Measurements from ENCODE around the gene GPR61.

Gene GPR61

DNA sequence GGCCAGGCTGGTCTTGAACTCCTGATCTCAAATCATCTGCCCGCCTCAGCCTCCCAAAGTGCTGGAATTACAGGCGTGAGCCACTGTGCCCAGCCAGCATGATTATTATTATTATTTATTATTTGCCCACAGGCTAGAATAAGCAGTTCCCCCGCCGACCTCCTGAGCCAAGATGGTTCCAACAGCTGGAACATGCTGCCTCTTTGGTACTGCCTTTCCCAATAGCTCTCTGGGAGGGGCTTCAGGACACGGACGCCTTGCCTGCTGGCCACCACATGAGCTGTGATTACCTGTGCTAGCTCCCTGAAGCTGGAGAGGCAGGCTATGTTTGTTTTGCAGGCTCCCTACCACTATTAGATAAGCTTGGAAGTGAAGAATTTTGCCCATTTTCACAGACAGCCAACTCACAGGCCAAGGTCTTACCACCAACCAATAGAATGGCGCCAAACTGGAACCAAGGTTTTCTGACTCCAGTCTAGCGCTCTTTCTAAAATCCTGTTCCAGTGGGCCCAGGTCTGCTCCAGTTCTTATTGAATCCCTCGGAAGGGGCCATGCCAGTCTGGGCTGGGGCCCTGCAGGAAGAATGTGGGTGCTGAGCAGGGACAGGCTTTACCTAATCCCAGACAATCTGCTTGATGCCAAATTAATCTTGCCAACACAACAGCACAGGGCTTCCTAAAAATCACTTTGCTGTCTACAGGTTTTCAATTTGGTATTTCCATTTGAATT, 2.1 kb upstream of the GPR61 start:
- DNase-seq: no peak

GRCh38 chr1:109538827-109539555, 681 bp upstream of the GPR61 start:
- DNase-seq: no peak

DNA sequence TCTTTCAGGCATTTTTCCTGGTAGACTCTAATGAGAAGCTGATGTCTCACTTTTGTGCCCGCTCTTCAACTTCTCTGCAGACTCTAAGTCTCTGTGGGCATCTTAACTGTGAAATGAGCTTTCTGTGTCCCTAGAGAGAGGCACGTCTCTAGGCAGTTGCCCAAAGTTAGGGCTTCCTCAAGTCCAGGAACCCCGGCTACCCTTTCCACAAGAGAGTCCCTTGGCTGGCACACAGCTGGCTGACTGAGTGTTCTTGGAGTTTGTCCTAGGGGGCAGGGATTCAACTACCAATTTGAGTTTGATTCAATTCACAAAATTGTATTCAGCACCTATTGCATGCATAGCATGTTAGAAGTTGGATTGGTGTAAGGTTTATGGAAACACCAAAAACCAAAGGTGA, 1.4 kb downstream of the GPR61 start:
- DNase-seq: no peak

GRCh38 chr1:109542657-109543056, 3.0 kb downstream of the GPR61 start:
- no peak for DNase-seq

DNA sequence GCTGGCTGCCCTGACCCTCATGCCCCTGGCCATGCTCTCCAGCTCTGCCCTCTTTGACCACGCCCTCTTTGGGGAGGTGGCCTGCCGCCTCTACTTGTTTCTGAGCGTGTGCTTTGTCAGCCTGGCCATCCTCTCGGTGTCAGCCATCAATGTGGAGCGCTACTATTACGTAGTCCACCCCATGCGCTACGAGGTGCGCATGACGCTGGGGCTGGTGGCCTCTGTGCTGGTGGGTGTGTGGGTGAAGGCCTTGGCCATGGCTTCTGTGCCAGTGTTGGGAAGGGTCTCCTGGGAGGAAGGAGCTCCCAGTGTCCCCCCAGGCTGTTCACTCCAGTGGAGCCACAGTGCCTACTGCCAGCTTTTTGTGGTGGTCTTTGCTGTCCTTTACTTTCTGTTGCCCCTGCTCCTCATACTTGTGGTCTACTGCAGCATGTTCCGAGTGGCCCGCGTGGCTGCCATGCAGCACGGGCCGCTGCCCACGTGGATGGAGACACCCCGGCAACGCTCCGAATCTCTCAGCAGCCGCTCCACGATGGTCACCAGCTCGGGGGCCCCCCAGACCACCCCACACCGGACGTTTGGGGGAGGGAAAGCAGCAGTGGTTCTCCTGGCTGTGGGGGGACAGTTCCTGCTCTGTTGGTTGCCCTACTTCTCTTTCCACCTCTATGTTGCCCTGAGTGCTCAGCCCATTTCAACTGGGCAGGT, 3.8 kb downstream of the GPR61 start:
- no peak for DNase-seq

DNA sequence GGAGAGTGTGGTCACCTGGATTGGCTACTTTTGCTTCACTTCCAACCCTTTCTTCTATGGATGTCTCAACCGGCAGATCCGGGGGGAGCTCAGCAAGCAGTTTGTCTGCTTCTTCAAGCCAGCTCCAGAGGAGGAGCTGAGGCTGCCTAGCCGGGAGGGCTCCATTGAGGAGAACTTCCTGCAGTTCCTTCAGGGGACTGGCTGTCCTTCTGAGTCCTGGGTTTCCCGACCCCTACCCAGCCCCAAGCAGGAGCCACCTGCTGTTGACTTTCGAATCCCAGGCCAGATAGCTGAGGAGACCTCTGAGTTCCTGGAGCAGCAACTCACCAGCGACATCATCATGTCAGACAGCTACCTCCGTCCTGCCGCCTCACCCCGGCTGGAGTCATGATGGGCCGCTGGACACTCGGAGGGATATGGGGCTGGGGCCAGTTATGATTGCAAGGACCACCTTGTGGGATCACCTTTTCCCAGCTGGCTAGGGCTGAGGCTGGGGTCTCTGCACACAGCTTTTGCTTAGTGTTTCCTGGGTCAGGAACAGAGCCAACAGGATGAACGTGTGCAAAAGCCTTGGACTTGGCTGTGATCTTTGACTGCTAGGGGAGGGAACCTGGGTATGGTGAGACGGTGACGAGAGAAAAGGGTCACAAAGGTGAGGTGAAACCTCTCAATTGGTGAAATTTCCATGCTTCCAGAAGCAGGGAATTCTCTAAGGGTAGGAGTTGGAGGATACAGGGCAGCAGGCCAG, 4.5 kb downstream of the GPR61 start:
- DNase-seq: no peak

DNA sequence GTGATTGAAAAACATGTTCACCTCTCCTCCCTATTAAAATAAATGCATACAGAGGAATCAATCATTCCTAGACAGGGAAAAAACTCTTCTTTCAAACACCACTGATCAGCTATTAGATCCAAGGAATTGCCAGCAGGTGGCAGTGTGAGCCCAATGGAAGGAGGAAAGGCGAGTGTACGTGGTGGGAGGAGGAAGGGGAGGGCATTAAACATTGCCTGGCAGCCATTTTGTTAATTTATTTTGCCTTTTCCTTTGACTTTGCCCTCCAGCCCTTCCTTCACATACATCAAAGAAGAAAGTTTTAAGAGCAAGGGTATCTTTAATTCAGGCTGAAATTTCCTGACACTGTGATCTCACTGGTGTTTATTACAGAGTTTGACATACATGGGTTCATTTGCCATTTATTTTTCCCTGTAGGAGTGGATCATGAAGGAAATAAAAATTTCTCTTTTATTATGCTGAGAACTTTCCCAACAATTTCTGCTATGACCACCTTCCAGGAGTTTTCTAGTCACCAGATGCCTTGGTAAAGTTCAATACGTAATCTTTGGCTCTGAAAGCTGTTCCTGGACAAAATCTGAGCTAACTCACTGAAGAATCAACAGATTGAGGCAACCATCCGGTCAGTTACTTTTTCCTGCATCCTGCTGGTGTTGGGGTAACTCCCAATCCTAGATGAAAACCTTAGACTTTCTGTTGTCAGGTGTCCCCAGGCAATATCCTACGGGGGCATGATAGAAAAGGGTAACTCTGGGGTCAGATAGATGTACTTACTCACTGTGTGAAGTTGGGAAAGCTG, 6.8 kb downstream of the GPR61 start:
- DNase-seq: peak; percentile 82

GRCh38 chr1:109547463-109548320, 8.0 kb downstream of the GPR61 start:
- DNase-seq: no peak

GRCh38 chr1:109548321-109549267, 8.9 kb downstream of the GPR61 start, which contains the start of gene GNAI3:
Gene GNAI3 (plus strand): TSS chr1:109548615. CDS start chr1:109548721, 106 bp downstream.
- peak; percentile 96 for DNase-seq

DNA sequence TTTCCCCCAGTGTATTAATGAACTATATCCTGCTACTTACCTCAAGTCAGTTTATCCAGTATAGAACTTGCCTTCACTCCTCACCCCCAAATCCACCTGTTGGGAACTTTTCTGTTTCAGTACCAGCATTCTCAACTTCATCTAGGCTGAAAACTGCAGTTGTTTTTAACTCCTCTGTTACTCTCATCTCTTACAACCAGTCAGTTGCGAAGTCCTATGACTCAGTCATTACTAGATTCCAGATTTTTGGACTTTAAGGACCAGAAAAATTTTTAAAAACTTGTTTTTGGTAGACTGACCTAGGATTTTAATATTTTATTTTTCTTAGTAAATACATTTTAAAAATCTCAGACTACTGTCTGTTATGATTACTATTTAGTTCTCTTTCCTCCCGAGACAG, 16.9 kb downstream of the GPR61 start:
- DNase-seq: no peak

GRCh38 chr1:109557520-109557919, 17.8 kb downstream of the GPR61 start:
- no peak for DNase-seq

DNA sequence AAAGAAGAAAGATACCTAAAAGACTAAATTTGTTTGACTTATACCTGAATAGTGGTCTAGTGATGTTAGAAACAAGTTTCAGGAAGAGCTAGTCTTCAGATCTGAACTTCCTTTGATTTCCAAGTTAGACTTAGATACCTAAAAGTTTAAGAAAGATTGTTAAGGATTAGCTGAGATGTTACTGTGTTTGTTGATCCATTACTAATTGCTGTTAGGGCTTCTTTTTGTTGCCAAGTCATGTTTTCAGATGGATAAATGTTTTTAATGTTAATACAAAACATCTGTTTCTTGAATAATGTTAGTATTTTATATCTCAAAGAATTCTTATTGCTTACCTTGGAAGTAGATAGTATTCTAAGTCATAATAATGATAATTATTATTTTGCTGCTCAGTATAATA, 20.3 kb downstream of the GPR61 start:
- no peak for DNase-seq

- no peak for DNase-seq
These were observed 24.7 kb downstream of the GPR61 start for GRCh38 chr1:109564194-109564878.

GRCh38 chr1:109565241-109565640, 25.6 kb downstream of the GPR61 start:
- no peak for DNase-seq

- no peak for DNase-seq
These were observed 27.3 kb downstream of the GPR61 start for GRCh38 chr1:109566982-109567381.

DNA sequence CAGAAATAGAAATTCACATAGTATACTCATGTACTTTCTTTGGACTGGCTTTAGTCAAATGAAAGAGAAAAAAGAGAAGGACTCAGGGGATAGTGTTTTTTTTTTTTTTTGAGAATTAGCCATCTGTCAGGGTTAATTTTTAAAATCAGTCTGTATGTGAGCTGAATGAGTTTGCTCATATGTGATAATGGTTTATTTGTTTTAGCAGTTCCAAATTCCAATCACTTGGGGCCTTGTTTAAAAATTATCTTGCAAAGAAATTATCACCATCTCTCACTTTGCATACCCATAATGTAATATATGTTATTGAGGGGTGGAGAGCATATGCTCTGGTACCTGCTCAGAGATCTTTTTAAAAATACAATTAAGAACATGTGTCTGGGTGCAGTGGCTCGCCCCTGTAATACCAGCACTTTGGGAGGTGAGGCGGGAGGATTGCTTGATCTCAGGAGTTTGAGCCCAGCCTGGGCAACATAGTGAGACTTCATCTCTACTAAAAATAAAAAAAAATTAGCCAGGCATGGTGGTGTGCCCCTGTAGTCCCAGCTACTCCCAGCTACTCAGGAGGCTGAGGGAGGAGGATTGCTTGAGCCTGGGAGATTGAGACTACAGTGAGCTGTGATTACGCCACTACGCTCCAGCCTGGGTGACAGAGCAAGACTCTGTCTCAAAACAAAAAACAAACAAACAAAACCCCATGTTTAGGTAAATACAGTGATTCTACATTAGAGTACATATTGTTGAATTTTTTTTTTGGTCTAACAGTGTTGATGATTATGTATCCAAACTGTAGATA, 28.4 kb downstream of the GPR61 start:
- DNase-seq: no peak

- DNase-seq: no peak
These were observed 29.7 kb downstream of the GPR61 start for GRCh38 chr1:109569323-109569722.

- DNase-seq: no peak
These were observed 30.7 kb downstream of the GPR61 start for GRCh38 chr1:109570414-109570813.
